ELF-1 (cell line): ENCODE results near the gene IFI44L.
A peak's percentile ranks its signal among the peaks of the same experiment; 100 is the strongest.

Source experiments
- DNase-seq: peaks from one replicate; pipeline ENCODE4 v3.0.0-alpha.2; 2016; ENCODE audit warnings: low read depth, low spot score

Gene IFI44L

DNA sequence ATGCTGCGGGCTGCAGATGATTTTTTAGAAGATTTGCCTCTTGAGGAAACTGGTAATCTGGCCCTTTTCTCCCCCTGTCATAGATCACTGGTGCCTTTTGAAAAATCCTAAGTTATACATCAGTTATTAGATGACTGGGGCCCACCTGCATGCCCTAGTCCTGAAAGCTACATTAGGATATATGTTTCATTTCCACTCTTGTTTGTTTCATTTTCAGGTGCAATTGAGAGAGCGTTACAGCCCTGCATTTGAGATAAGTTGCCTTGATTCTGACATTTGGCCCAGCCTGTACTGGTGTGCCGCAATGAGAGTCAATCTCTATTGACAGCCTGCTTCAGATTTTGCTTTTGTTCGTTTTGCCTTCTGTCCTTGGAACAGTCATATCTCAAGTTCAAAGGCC, 21.3 kb downstream of the IFI44L start:
- DNase-seq = no peak

GRCh38 chr1:78645723-78646122, 25.5 kb downstream of the IFI44L start:
- no peak for DNase-seq

- no peak for DNase-seq
Observed at GRCh38 chr1:78647238-78647637, 27.0 kb downstream of the IFI44L start.

GRCh38 chr1:78649628-78650027, 29.4 kb downstream of the IFI44L start, which contains the start of gene IFI44:
TSS of gene IFI44 (plus strand) at chr1:78649831. CDS start at chr1:78650196, 365 bp downstream.
- no peak for DNase-seq

DNA sequence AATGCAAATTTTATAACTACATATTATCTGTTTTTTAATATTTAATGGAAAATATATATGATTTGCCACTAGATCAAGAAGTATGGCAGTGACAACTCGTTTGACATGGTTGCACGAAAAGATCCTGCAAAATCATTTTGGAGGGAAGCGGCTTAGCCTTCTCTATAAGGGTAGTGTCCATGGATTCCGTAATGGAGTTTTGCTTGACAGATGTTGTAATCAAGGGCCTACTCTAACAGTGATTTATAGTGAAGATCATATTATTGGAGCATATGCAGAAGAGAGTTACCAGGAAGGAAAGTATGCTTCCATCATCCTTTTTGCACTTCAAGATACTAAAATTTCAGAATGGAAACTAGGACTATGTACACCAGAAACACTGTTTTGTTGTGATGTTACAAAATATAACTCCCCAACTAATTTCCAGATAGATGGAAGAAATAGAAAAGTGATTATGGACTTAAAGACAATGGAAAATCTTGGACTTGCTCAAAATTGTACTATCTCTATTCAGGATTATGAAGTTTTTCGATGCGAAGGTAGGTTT, 29.9 kb downstream of the IFI44L start:
- no peak for DNase-seq

DNA sequence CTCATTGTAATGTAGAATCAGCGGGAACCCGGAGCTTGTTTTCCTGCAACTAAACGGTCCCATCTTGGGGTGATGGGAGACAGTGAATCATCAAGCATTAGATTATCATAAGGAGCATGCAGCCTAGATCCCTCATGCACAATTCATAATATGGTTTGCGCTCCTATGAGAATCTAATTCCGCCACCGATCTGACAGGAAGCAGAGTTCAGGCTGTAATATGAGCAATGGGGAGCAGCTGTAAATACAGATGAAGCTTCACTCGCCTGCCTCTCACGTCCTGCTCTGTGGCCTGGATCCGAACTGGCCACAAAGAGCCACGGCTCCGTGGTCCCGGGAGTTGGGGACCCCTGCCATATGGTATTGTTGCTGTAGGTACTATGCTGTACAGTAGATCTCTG, 31.0 kb downstream of the IFI44L start:
- DNase-seq = no peak

DNA sequence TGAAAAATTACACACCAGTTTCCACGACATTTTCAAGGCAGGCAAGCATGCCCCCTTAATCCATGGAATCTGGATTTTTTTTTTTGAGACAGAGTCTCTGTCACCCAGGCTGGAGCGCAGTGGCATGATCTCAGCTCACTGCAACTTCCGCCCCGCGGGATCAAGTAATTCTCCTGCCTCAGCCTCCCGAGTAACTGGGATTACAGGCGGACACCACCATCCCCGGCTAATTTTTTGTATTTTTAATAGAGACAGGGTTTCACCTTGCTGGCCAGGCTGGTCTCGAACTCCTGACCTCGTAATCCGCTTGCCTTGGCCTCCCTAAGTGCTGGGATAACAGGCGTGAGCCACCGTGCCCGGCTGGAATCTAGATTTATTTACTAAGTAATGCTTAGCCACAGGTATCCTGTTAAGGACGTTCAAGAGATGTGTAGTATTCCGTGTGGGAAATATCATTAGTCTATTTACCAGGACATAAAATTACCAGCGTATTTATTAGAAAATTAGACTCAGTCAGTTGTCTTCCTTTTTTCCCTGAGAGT, 31.8 kb downstream of the IFI44L start:
- DNase-seq = no peak

GRCh38 chr1:78658901-78659300, 38.7 kb downstream of the IFI44L start:
- DNase-seq = no peak

DNA sequence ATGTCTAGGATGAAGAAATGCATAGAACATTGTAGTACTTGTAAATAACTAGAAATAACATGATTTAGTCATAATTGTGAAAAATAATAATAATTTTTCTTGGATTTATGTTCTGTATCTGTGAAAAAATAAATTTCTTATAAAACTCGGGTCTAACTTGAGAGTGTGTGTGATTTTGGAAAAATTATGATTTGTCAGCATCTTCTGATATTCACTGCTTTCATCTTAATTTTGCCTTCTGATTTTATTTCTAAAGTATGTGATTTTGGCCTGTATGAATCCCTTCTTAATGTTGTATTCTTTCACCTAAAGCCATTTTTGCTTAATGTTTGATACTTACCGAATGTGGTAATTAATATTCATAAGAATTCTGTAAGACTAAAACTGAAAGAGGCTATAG, 43.7 kb downstream of the IFI44L start:
- DNase-seq = no peak

- no peak for DNase-seq
Observed at GRCh38 chr1:78664763-78665162, 44.5 kb downstream of the IFI44L start.

GRCh38 chr1:78665809-78666208, 45.6 kb downstream of the IFI44L start:
- DNase-seq = no peak

GRCh38 chr1:78667939-78668338, 47.7 kb downstream of the IFI44L start:
- no peak for DNase-seq

GRCh38 chr1:78668427-78668826, 48.2 kb downstream of the IFI44L start:
- DNase-seq = no peak

DNA sequence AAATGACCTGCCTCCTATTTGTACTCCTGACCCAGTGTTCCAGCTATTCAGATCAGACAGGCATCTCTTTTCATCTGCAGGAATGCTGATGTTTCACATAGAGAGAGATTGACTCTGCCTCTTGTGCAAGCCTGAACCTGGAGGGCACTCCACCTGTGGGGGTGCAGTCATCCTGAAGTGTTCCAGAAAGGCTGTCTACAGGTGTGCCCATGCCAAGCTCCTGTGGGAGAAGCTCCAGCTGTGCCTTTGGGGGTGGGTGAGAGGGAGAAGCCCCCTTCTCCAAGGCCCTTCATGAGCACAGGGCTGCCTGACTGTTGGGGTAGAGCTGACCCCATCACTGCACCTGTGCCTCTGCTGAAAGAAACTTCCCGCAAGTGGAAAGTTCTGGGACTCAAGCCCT, 52.2 kb downstream of the IFI44L start:
- DNase-seq = no peak

DNA sequence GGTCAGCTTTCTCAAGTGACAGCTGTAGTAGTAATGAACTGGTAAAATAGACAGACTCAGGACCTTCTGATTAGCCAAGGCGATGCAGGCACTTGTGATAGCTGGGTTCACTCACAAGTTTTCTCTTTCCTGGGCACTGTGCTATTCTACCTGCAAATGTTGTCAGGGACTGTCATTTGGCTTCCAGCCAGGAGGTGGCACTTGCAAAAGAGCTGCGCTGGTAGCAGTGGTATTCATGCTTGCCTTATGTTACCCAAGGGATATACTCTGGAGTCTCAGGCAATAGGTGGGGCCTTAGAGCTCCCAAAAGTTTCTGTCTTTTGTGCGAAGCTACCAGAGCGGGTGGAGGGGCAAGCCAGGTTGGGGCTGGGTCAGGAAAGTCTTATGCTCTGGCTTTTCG, 52.9 kb downstream of the IFI44L start:
- peak; percentile 9 for DNase-seq

- no peak for DNase-seq
Observed at GRCh38 chr1:78676347-78676982, 56.2 kb downstream of the IFI44L start.

DNA sequence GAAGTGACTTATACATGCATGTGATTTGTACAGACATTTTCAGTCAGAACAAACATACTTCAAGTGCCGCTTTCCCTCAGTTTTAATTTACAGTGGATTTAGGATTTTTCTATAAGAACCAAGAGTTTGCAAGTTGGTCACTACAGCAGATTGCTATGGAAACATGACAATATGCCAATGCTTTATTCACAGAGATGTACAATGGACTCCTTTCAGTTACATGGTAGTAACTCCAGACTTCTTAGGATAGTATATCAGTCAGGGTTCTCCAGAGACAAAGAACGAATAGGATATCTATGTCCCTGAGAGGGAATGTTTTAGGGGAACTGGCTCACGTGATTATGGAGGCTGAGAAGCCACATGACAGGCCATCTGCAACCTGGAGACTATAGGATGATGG, 56.7 kb downstream of the IFI44L start:
- no peak for DNase-seq

GRCh38 chr1:78677788-78678187, 57.5 kb downstream of the IFI44L start:
- no peak for DNase-seq

DNA sequence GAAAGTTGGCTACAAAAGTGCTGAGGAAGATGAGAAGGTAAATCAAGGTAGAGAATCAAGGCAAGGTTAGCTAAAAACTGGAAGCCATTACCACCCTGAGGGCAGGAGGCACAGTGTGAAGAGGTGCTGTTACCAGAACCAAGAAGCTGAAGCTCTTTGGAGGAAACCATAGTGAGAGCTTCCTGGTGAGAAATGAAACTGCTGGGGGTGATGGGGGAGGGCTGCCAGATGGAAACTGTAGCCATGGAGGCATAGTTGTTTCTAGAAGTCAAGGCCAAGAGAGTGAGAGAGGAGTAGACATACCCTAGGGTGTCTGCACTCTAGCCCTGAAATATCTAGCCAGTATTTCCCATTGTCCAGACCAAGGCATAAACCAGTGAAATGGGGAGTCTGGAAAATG, 58.1 kb downstream of the IFI44L start:
- DNase-seq = no peak

- DNase-seq = no peak
Observed at GRCh38 chr1:78681265-78681664, 61.0 kb downstream of the IFI44L start.

DNA sequence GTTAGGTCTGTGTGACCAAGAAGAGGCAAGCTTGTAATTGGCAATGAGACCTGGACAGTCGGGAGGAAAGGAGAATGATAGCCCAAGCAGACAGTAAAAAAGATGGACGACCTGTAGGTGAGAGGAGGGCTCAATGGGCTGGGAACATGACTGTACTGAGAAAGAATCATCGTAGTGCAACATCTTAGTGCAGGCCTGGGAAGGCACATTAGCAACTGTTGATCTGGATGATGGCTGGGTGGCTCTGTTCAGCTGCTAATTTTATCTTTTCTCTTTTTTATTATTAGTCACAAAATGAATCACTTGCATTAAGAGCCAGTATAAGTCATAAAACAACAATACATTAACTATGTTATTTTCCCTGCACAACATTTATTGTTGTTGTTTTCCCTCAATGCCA, 62.2 kb downstream of the IFI44L start:
- no peak for DNase-seq

GRCh38 chr1:78683079-78683478, 62.8 kb downstream of the IFI44L start:
- DNase-seq = no peak

DNA sequence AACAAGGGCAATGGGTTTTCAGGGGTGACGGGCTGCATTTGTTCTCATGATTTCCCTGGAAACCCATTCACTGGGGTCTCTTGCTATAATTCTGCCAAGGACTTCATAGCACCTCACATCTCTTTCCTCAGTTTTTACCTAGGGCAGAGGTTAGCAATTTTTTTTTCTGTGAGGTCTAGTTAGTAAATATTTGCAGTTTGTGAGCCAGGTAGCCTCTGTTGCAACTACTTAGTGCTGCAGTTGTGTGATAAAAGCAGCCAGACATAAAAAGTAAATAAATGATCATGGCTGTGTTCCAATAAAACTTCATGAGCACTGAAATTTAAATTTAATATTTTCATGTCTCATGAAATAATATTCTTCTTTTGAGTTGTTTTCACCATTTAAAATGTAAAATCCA, 67.1 kb downstream of the IFI44L start:
- DNase-seq = no peak

DNA sequence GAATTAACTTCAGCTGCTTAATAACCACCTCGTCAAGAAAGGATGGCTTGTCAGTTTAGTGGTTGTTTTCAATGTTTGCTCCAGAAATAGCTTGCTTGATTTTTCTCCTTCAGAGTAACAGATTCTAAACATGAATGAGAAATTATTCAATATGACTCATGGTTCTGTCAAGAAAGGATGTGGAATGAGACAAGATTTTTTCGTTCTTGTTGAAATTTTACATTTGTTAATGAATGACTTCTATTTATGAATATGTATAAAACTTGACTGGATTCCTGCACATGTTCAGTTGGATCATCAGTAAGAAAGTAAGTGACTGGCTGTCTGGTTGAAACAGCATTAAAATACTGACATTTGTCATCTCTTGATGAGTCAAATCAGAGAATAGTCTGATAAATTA, 67.7 kb downstream of the IFI44L start:
- DNase-seq = no peak
